SHP77 treated with DMSO at 0.1 percent for 48 hours (cell line): ENCODE data around the gene KCNQ5.

ENCODE experiments used
- DNase-seq: peaks from one replicate; lab custom pipeline; 2025; lab: John Stamatoyannopoulos, UW

Gene KCNQ5

GRCh38 chr6:72798196-72798595, 176.3 kb downstream of the KCNQ5 start:
- no peak for DNase-seq

DNA sequence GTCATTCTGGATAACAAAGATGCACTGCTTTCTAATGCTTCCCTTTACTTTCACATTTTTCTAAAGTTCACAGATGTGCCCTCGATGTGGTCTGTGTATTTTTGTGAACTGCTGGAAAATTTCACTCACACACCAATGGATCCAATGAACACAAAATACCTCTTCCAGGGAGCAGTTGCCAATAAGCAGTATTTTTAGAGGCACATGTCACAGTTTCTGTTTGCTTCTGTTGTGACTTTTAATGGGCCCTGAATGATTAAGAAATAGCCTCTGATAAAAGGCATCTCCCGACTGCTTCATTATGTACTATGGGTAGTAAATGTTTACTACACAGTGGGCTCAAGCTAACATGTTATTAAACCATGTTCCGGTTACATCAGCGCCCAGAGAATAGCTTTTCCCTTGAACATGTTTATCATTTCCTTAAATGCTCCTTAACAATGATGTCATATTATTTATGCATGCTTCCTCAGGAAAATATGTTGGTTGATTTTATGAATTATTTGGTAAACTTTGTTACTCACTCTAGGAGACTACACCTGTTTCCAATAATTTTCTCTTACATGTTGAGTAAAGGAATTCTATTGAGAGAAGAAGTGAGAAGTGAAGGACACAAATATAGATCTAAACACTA, 188.0 kb downstream of the KCNQ5 start:
- no peak for DNase-seq

DNA sequence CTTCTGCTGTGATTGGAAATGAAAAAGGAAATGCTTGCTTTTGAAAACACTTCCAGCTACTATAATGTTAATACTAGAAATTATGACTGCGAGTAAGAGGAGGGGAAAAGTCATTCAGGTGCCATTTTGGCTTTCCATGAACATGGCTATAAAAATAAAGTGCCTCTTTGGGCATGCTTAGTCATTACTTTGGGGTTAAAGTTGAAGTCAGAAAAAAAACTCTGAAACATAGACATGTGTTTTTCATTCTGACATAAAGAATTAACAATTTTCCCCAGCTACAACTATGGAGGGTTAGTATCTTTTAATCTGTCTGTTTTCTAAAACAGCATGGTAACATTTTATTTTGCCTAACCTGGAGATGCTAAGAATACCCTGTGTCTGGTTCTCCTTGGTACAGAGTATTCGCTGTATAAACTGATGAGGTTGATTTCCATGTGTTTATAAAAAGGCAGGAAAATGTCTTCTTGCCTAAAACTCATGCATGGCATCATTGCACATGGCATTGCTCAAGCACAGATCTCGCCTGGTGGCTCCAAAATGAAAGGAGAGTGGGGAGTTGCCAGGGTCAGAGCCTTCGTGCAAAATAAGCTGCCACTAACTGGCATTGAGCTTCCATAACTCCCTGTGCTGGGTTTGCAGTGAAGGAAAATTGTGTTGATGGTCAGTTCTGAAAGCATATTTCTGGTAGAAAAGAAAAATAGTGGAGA, 188.9 kb downstream of the KCNQ5 start:
- DNase-seq, result no peak

DNA sequence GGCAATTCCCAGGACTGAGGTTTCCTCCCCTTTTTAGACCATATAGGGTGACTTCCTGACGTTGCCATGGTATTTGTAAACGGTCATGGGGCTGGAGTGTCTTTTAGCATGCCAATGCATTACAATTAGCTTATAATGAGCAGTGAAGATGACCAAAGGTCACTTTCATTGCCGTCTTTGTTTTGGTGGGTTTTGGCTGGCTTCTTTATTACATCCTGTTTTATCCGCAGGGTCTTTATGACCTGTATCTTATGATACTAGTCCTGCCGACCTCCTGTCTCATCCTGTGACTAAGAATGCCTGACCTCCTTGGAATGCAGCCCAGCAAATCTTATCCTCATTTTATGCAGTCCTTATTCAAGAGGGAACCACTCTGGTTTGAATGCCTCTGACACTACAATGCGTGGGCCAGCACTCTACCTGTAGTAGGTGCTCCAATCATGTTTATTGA, 190.1 kb downstream of the KCNQ5 start:
- no peak for DNase-seq

- DNase-seq, result no peak
These were observed 192.1 kb downstream of the KCNQ5 start for GRCh38 chr6:72813807-72814596.

DNA sequence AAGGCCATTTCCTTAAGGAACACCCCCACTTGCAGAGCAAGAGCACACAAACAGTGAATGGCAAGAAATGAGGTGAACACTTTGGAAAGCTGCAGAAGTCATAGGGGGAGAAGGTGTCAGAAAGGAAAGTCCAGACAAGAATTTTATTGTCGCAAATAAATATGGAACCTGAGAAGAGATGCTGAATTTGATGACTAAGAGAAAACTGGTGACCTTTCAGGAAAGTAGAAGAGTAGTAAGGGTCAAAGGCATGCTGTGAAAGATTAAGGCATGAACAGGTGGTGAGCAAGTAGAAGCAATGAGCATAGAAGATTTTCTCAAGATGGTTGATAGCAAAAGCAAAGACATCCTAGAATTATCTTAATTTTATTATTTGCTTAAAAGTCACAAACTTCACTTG, 194.2 kb downstream of the KCNQ5 start:
- DNase-seq, result no peak

DNA sequence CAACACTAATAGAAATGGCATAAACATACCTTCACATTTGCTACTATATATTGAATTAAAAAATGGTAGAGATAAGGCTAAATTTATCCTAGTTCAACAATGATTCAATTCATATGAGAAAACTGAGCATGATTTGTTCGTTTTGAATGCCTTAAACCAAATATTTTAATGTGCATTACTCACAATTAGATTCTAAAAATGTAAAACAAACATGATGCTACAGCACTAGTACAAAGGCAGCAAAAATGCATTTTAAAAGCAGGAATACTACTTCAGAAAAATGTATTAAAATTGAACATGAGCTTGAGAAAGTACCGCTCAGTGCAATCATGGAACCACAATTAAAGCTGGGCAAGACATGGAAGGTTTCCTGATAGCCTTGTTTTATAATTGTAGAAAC, 195.3 kb downstream of the KCNQ5 start:
- no peak for DNase-seq

GRCh38 chr6:72819609-72820008, 197.7 kb downstream of the KCNQ5 start:
- no peak for DNase-seq

DNA sequence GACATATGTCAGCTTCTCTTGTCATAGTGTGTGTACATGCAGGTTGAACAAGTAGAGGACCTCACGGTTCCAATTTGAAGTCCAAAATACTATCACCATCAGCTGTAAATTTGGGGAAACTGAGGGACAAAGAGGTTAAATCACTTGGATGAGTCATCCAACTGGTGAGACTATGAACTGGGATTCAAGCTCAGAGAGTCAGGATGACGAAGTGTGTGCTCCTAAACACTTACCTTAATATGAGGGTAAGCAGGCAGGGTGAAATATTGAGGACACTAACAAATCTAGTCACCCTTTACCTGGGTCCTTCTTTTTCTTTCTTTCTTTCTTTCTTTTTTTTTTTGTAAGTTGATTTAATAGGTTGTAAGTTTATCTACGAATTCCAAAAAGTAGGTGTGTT, 198.3 kb downstream of the KCNQ5 start:
- no peak for DNase-seq

- no peak for DNase-seq
These were observed 199.0 kb downstream of the KCNQ5 start for GRCh38 chr6:72820906-72821305.

DNA sequence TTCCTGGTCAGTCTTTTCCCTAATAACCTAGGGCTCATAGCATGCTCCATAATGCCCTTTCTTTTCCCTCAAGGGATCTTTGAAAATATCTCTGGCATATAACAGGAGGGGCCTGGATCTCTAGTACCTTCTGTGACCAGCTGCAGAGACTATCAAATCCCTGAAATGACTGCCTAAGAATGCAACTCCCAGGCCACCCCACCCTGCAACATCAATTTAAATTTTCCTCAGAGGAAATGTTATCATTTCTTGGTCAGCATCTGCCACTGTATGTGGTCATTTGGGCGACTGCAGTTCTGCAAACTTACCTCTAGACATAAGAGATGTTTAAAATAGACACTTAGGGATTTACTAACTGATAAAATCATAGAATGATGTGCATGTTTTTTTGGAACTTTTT, 200.2 kb downstream of the KCNQ5 start:
- no peak for DNase-seq

GRCh38 chr6:72822691-72823090, 200.8 kb downstream of the KCNQ5 start:
- DNase-seq, result no peak

- DNase-seq, result no peak
These were observed 203.0 kb downstream of the KCNQ5 start for GRCh38 chr6:72824833-72825232.

GRCh38 chr6:72825315-72825911, 203.5 kb downstream of the KCNQ5 start:
- DNase-seq, result no peak

DNA sequence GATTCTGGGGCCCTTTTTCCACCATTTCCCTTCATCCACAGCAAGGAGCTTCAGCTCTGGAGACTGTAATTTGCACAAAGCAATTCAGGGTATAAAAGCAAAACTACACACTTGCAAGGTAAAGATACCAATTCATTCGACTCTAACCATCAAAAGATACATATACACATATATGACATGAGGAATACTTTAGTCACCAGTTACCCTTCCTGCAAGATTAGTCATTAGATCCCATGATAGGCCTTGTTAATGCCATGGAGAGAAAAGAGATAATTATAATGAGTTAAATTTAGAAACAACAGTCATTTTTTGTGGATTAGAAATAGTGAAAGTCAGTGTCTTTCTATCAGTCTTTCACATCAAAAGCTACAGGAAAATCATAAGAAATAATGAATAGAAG, 204.2 kb downstream of the KCNQ5 start:
- no peak for DNase-seq

GRCh38 chr6:72826744-72827438, 205.0 kb downstream of the KCNQ5 start:
- DNase-seq, result no peak

DNA sequence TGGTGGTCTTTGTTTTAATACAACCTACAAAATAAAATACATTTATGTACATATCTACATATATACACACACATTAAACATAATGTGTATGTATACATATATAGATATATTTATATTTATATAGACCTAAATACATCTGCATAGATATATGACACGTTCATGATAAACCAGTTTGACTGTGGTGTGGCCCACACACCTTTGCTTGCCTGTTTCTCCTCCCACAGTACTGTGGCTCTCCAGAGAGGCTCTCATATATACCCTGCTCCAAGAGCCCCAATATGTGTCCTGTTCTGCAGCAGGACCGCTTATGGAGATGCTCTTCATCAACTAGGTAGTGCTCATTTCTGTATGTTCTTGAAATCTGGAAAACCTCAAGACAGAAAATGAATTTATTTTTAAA, 207.0 kb downstream of the KCNQ5 start:
- no peak for DNase-seq

DNA sequence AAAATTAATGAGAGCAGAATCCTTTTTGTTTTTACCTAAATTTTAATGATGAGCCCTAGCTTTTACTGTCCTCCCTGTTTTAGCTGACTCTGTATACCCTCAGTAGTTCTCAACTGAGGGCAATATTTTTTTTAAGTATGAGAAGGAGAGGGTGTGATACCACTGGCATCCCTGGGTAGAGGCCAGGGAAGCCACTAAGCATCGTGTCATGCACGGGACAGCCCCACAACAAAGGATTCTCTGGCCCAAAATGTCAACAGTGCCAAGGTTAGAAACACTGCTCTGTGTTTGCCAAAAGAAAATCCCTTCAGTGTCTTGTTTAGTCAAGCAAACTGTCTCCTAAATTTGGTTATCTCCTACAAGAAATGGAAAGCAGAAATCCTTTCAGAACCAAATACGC, 210.4 kb downstream of the KCNQ5 start:
- DNase-seq, result no peak

GRCh38 chr6:72835749-72836148, 213.9 kb downstream of the KCNQ5 start:
- no peak for DNase-seq

DNA sequence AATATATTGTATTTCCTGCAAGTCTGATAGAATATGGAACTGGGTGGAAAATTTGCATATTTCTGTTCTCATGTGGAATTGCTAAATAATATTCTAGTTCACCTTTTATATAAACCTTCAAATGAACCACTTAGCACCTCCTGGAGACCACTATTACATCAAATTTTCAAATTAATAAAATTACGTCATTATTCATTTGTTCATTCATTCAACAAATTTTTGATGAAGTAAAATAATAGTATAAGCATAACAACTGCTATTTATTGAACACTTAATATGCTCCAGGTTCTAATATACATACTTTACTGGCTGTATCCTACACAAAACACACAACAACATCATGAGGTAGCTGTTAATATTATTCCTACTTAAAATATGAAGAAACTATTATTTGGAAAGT, 215.1 kb downstream of the KCNQ5 start:
- no peak for DNase-seq

GRCh38 chr6:72841195-72841594, 219.3 kb downstream of the KCNQ5 start:
- DNase-seq, result no peak

DNA sequence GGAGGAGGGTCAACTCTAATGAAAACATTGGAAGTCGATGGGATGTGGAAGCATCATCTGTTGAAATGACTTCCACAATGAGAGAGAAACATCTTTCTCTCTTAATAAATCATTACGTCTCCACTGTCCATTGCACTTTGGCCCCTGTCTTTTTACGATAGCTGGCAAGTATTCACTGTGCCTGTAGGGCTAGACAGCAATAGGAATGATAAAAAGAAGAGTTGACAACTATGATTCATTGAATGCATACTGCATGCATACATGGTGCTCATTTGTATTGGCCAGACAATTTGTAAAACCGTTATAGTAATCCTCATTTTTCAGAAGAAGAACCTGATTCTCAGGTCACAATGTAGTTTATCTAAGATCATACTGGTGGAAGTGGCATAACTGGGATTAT, 220.3 kb downstream of the KCNQ5 start:
- no peak for DNase-seq
